HG02852 (cell line): ENCODE measurements around the gene SSPN.

Experiments
- ATAC-seq: cut with Tn5 transposase; IDR thresholded peaks from one replicate; pipeline ENCODE4 v1.9.1; 2021; ENCODE audit warnings: mild to moderate bottlenecking, moderate library complexity; ENCODE audit not compliant: unreplicated experiment

Gene SSPN

GRCh38 chr12:26185532-26186320, 9.6 kb upstream of the SSPN start:
- no peak for ATAC-seq

- no peak for ATAC-seq
Measured at GRCh38 chr12:26187014-26187798, 8.2 kb upstream of the SSPN start.

- ATAC-seq = no peak
Measured at GRCh38 chr12:26188127-26188526, 7.2 kb upstream of the SSPN start.

GRCh38 chr12:26188641-26189040, 6.7 kb upstream of the SSPN start:
- no peak for ATAC-seq

GRCh38 chr12:26192142-26192541, 3.2 kb upstream of the SSPN start:
- ATAC-seq = no peak

- no peak for ATAC-seq
Measured at GRCh38 chr12:26193539-26193938, 1.8 kb upstream of the SSPN start.

- ATAC-seq = peak; percentile 57
Measured at GRCh38 chr12:26195641-26196420, 458 bp downstream of the SSPN start.

- ATAC-seq = no peak
Measured at GRCh38 chr12:26196421-26196716, 996 bp downstream of the SSPN start.

- no peak for ATAC-seq
Measured at GRCh38 chr12:26197832-26198231, 2.5 kb downstream of the SSPN start.

- ATAC-seq = no peak
Measured at GRCh38 chr12:26198742-26199141, 3.4 kb downstream of the SSPN start.

- ATAC-seq = no peak
Measured at GRCh38 chr12:26203167-26203780, 7.9 kb downstream of the SSPN start.

GRCh38 chr12:26204612-26205289, 9.4 kb downstream of the SSPN start:
- ATAC-seq = no peak

- no peak for ATAC-seq
Measured at GRCh38 chr12:26205298-26205697, 9.9 kb downstream of the SSPN start.

- ATAC-seq = no peak
Measured at GRCh38 chr12:26205941-26206340, 10.6 kb downstream of the SSPN start.

- ATAC-seq = no peak
Measured at GRCh38 chr12:26211331-26211730, 16.0 kb downstream of the SSPN start.

GRCh38 chr12:26212396-26212795, 17.0 kb downstream of the SSPN start:
- ATAC-seq = no peak

- no peak for ATAC-seq
Measured at GRCh38 chr12:26212988-26213387, 17.6 kb downstream of the SSPN start.

- no peak for ATAC-seq
Measured at GRCh38 chr12:26214121-26214520, 18.7 kb downstream of the SSPN start.

GRCh38 chr12:26219736-26220135, 24.4 kb downstream of the SSPN start:
- no peak for ATAC-seq

- no peak for ATAC-seq
Measured at GRCh38 chr12:26224657-26225056, 29.3 kb downstream of the SSPN start.

- no peak for ATAC-seq
Measured at GRCh38 chr12:26226122-26226521, 30.7 kb downstream of the SSPN start.
